HepG2 (cell line): ENCODE results near the gene NFIC. TPM values are rescaled to one million over a fixed set of nuclear protein-coding genes. Genes with fewer than 3 reads are reported as not detected.

Experiments used
- AHDC1 ChIP-seq: sonication (generic); formaldehyde crosslinking; IDR thresholded peaks from 2 replicates; pipeline ENCODE4 v1.5.1; 2020; ENCODE audit warnings: mild to moderate bottlenecking, missing genetic modification reagents, borderline replicate concordance
- BATF2 ChIP-seq: sonication (generic); formaldehyde crosslinking; IDR thresholded peaks from 2 replicates; pipeline ENCODE4 v1.8.0; 2022; ENCODE audit warnings: mild to moderate bottlenecking, missing genetic modification reagents, moderate library complexity
- CBX5 ChIP-seq: sonication (generic); formaldehyde crosslinking; IDR thresholded peaks from 2 replicates; pipeline ENCODE4 v1.4.0; 2020; ENCODE audit warnings: missing genetic modification reagents, borderline replicate concordance
- CENPX ChIP-seq: sonication (generic); formaldehyde crosslinking; IDR thresholded peaks from 2 replicates; pipeline ENCODE4 v1.9.0; 2021; ENCODE audit warnings: mild to moderate bottlenecking, missing genetic modification reagents, moderate library complexity
- GTF2F1 ChIP-seq: fragments of 150-350 bp; IDR thresholded peaks from 2 replicates; pipeline ENCODE4 v1.6.1; 2014; ENCODE audit warnings: low read length
- KLF15 ChIP-seq: sonication (generic); formaldehyde crosslinking; IDR thresholded peaks from 2 replicates; pipeline ENCODE4 v1.8.1; 2023; ENCODE audit warnings: borderline replicate concordance, mild to moderate bottlenecking, inconsistent platforms, missing genetic modification reagents, mixed read lengths
- NFE2L1 ChIP-seq: sonication (generic); formaldehyde crosslinking; IDR thresholded peaks from 2 replicates; pipeline ENCODE4 v1.4.0; 2020; ENCODE audit warnings: missing genetic modification reagents, mild to moderate bottlenecking, borderline replicate concordance
- SIX4 ChIP-seq: sonication (generic); formaldehyde crosslinking; IDR thresholded peaks from 2 replicates; pipeline ENCODE4 v1.4.0; 2020; ENCODE audit warnings: missing genetic modification reagents
- SKI ChIP-seq: fragments of 450-650 bp; IDR thresholded peaks from one replicate; pipeline ENCODE4 v1.6.1; 2018; ENCODE audit warnings: mild to moderate bottlenecking; ENCODE audit not compliant: partially characterized antibody
- TARDBP ChIP-seq: sonication (generic); formaldehyde crosslinking; IDR thresholded peaks from 2 replicates; pipeline ENCODE4 v1.8.0; 2022; ENCODE audit warnings: mild to moderate bottlenecking, missing genetic modification reagents
- TGIF2 ChIP-seq: IDR thresholded peaks from 2 replicates; pipeline ENCODE4 v1.6.1; 2016; ENCODE audit warnings: control low read depth, missing compliant biosample characterization
- THAP11 ChIP-seq: IDR thresholded peaks from 2 replicates; pipeline ENCODE4 v1.6.1; 2016; ENCODE audit warnings: missing biosample characterization, missing genetic modification reagents
- TRIM22 ChIP-seq: fragments of 450-650 bp; IDR thresholded peaks from 2 replicates; pipeline ENCODE4 v1.6.1; 2017
- ZBTB44 ChIP-seq: sonication (generic); formaldehyde crosslinking; IDR thresholded peaks from 2 replicates; pipeline ENCODE4 v1.4.0; 2020; ENCODE audit warnings: missing genetic modification reagents
- ZNF577 ChIP-seq: sonication (generic); formaldehyde crosslinking; IDR thresholded peaks from 2 replicates; pipeline ENCODE4 v1.4.0; 2020; ENCODE audit warnings: mild to moderate bottlenecking, low read depth, missing genetic modification reagents, borderline replicate concordance
- ZNF652 ChIP-seq: IDR thresholded peaks from 2 replicates; pipeline ENCODE4 v1.6.1; 2016; ENCODE audit warnings: low read depth, borderline replicate concordance
- ZNF674 ChIP-seq: sonication (generic); formaldehyde crosslinking; IDR thresholded peaks from 2 replicates; pipeline ENCODE4 v1.5.0; 2020; ENCODE audit warnings: low read depth, mild to moderate bottlenecking, missing genetic modification reagents
- polyA plus RNA-seq, 8 experiments: library from polyadenylated mRNA; depleted of rRNA in 3 of 8; stranded (reverse) in 7 of 8; unstranded in 1 of 8; fragments of >200 nt; fragmentation: Illumina TruSeq in 4 of 8; extraction: Trizol in 4 of 8; gene quantifications; 2 replicates each; pipeline versions ENCODE4 v1.2.1 to v1.2.3, GENCODE V29; 2011 to 2016; ENCODE audit warnings: low read depth in 4 of 8, missing spikeins in 1 of 8, mixed read lengths in 1 of 8; ENCODE audit not compliant: insufficient read depth in 1 of 8
- total RNA-seq, 5 experiments: library from RNA; depleted of rRNA; stranded (reverse); fragments of >200 nt; fragmentation: Illumina TruSeq; extraction: Trizol; gene quantifications; 2 replicates each; pipeline ENCODE4 v1.2.3, GENCODE V29; 2016; ENCODE audit warnings: low read depth in 1 of 5
- TF ChIP-seq, protein P1 (sequence below): sonication (generic); formaldehyde crosslinking; IDR thresholded peaks from 2 replicates; pipeline ENCODE4 v1.8.0; 2022; ENCODE audit warnings: missing genetic modification reagents, low read depth, mild to moderate bottlenecking, borderline replicate concordance
- TF ChIP-seq, protein P2 (sequence below): IDR thresholded peaks from 2 replicates; pipeline ENCODE4 v1.6.1; 2016; ENCODE audit warnings: mild to moderate bottlenecking, missing biosample characterization, missing genetic modification reagents

NFIC gene
- total and polyA plus RNA-seq, 2 of the 13 experiments (the other 11 are each of a cell fraction or from before 2014, with no cell fraction given): 1.3 to 2.5 TPM

DNA sequence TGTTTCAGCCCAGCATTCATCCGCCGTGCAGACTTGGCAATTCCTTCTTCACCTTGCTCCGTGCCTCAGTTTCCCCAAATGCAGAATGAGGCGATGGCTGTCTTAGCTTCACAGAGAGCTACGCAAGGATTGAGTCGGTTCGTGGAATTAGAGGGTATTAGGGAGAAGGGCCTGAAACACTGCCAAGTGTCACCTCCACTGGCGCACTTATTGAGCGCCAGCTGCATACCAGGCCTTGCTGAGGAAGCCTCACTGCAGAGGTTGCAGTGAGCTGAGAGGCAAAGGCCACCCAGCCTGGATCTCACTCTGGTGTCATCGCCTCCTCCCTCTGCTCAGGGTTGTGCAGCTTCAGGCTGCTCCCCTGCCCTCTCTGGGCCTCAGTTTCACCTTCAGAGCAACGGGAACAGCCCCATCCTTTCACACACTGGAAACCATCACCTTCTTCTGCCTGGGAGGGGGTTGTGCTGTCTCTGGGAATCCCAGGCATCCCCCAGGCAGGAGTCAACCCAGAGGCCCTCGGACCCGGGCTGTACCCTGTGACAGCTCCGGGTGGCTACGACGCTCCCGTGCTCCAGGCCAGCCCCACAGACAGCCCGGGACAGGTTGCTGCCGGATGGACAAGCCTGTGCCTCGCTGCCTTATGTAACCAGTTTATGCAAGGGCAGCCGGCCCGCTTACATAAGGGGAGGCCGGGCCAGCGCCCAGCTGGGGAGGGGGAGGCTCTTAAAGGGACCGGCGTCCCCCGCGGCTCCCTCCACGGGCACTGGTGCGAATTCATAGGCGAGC is 31.9 kb downstream of the NFIC start (continued):
- peak; percentile 82 for TF ChIP-seq SKI
- peak; percentile 42; the same call in 1 of the 2 replicates for TF ChIP-seq SIX4 (CRISPR knock-in tag)
- no peak for TF ChIP-seq CENPX (CRISPR knock-in tag)
- TF ChIP-seq, protein P1, sequence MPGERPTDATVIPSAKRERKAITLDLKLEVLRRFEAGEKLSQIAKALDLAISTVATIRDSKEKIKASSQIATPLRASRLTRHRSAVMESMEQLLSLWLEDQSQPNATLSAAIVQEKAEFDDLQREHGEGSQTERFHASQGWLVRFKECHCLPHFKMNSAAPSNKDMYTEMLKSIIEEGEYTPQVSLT (CRISPR knock-in tag): no peak
- no peak for TF ChIP-seq ZNF577
- peak; percentile 93 for TF ChIP-seq TARDBP (CRISPR knock-in tag)
- TF ChIP-seq KLF15 (CRISPR knock-in tag): no peak; the same call in 1 of the 2 replicates
- TF ChIP-seq ZNF652 (CRISPR knock-in tag): no peak; the same call in 1 of the 2 replicates
- TF ChIP-seq ZBTB44 (CRISPR knock-in tag): no peak
- peak; percentile 90; the same call in 1 of the 2 replicates for TF ChIP-seq BATF2 (CRISPR knock-in tag)
- no peak for TF ChIP-seq NFE2L1
- no peak for TF ChIP-seq TRIM22
- TF ChIP-seq CBX5 (CRISPR knock-in tag): 0 out of 2 replicates have a peak, but pooled peaks have one; percentile 58
- TF ChIP-seq ZNF674: no peak
- peak; percentile 29; the same call in 1 of the 2 replicates for TF ChIP-seq AHDC1
- TF ChIP-seq GTF2F1: no peak
- TF ChIP-seq THAP11 (CRISPR knock-in tag): peak; percentile 76
- peak; percentile 64 for TF ChIP-seq TGIF2 (CRISPR knock-in tag)
- TF ChIP-seq, protein P2, sequence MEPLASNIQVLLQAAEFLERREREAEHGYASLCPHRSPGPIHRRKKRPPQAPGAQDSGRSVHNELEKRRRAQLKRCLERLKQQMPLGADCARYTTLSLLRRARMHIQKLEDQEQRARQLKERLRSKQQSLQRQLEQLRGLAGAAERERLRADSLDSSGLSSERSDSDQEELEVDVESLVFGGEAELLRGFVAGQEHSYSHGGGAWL (CRISPR knock-in tag): peak; percentile 36; the same call in 1 of the 2 replicates
